GM19238 (cell line): ENCODE data around the gene PTK6.
A peak's percentile ranks its signal among the peaks of the same experiment; 100 is the strongest.

Source experiments
- DNase-seq: peaks from one replicate; pipeline ENCODE4 v3.0.0; 2011; ENCODE audit warnings: low spot score; ENCODE audit not compliant: insufficient read length

The PTK6 gene

DNA sequence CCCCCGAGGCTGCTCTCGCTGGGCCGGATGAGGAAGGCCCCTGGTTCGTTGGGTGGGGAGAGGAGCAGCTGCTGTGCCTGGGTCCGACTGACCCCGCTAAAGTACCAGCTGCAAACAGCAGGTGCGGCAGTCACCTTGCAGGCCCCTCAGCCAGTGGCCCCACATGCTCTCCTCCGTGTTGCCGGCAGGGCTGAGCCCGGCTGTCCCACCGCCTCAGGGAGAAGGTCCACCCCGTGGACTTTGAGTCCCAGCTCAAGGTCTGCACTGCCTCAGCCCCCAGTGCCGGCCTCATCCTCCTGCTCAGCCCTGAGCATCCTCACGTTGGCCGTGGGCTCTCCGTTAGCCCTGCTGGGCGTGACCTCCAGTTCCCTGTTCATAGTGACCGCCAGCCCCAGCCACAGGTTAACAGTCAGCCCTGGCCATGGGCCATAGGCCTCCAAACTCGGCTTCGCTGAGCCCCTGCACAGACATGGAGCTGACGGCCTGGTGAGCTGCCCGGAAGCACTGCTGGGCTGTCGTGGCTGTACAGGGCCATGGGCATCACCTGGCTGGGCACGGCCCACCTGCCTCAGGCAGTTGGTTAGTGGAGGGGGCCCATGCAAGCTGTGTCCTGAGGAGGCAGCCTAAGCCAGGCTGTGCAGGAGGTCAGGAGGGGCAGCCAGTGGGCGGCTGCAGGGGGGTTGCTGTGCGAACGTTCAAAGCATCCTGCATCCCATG, 7.2 kb upstream of the PTK6 start:
- DNase-seq = no peak

- no peak for DNase-seq
These were observed 6.6 kb upstream of the PTK6 start for GRCh38 chr20:63543733-63544132.

- DNase-seq = no peak
These were observed 6.0 kb upstream of the PTK6 start for GRCh38 chr20:63543131-63543530.

DNA sequence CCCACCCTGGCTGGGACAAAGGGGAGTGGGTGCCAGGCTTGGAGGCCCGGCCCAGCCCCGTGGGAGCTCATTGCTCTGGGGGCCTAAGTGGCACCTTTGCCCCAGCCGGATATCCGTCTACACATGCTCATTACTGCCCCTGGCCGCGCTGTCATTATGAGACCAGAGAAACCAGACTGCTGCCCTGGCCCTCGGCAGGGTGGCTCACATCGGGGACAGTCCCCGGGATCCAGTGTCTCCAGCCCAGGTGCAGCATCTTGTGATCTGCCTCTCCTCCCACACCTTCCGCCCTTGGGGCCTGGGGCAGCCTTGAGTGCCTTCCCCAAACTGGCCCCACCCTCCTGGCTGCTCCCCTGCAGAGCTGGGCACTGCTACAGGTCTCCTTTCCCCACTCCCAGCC, 5.5 kb upstream of the PTK6 start:
- DNase-seq = no peak

- no peak for DNase-seq
These were observed 4.9 kb upstream of the PTK6 start for GRCh38 chr20:63542031-63542559.

GRCh38 chr20:63541371-63541770, 4.2 kb upstream of the PTK6 start:
- DNase-seq = no peak

GRCh38 chr20:63540417-63541186, 3.4 kb upstream of the PTK6 start:
- DNase-seq = no peak

DNA sequence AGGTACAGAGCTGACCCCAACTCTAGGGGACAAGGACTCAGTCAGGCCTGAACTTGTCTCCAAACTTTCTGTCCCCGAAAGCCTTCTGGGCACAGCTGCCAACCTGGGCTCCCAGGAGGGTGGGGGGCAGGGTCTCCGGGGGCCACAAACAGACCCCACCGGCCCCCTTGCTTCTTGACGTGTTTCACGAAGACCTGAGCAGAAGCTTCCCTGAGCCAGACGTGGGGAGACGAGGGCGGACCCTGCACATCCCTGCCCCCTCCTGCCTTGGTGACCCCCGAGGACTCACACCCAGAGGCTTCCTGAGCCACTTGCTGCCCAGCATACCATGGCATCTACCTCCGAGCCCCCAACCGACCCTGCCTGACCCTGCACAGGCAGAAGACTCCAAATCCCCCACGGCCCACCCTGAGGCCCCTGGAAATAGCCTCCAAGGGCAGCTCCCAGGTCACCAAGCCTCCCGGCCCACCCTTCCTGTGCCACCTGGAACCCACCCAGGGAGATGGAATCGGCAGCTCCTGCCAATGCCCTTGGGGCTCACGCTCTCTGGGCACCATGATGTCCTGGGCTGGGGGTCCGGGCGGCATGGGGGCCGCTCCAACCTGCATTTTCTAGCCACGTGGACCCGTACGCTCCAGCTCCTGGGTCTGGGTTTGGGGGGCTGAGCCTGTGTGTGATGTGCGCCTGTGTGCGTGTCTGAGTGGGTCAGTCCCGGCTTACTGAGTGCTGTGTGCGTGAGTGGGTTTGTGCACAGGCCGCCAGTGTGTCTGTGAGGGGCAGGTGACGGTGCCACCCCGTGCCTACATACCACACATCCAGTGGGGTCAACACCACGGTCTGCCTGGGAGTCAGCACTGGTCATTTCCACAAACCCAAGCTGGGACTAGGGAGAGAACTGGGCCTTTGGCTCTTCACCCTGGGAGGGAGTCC, 2.5 kb upstream of the PTK6 start:
- DNase-seq = no peak

DNA sequence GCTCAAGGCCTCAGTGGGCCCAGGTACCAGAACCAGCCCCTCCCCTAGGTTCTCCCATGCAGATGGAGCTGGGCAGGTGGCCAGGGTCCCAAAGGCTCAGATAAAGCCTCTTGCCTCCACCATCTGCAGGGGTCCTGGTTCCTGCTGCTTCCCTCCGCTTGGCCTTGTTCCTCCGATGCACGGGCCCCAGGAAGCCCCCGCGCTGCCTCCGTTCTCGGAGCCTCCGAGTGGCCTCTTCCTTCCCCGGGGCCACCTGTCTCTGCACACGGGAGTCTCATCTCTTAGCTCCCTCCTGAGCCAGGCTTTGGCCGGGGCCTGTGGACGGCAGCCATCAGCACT, 1.9 kb upstream of the PTK6 start:
- no peak for DNase-seq

GRCh38 chr20:63538204-63539091, 1.3 kb upstream of the PTK6 start:
- no peak for DNase-seq

- DNase-seq = peak; percentile 100
These were observed 488 bp upstream of the PTK6 start for GRCh38 chr20:63537525-63538203.

DNA sequence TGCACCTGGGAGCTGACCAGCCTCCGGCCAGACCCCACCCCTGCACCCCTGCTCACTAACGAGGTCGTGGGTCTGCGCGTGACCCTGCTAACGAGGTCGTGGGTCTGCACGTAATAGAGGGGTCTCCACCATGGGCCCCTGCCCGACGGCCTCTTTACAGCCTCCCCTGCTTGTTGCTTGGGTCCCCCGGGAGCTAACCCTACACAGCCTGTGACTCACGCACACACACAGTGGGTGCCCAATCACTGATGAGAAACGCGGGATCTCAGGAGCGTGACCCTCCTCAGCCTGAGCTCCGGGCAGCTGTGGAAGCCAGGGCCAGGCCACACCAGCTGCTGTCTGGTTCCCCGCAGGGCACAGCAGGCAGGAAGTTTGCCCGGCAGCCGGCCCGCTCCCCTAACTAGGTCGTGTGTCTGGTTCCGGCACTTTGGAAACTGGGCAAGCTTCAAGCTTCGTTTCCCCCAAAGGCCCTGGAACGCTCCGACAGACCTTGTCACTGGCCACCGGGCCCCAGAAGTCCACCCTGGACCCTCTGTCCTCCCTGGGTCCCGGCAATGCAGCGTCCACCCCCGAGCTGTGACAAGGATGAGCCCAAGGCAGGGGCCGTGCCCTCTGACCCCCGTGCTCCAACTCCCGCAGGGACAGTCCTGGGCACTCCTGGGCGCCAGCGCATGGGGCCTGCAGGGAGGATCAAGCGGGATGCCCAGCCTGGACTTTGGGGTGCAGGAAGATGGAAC, 767 bp downstream of the PTK6 start:
- DNase-seq = no peak

DNA sequence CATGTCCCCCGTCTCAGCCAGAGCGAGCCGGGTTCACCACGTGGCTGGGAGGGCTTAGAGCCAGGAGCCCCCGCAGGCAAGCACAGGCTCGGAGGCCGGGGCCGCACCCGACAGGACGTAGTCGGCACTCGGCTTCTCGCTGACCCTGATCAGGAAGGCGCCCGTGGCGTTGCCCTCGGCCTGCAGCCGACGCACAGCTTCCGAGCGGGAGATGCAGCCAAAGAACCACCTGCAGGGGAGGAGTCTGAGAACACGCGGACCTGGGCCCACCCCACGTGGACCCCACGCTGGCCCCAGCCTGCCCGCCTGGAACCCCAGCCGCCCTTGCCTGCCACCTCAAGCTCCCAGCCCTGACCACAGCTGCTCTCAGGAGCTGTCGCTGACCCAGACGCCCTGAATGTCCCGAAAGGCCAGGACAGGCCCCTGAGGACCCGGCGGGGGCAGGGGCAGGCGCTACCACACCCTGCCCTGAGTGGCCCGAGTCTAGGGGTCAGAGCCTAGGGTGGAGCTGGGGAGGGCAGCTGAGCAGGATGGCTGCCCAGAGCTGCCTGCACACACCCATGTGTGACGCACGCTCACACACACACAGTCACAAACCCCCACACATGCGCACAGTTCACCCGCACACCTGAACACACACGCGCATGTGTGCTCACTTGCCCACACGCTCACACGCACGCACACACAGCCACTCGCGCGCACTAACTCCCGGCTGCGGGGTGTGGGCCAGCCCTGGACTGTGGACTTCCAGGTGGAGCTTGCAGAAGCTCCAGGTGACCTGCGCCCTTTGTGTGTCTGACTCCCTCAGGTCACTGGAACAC, 2.1 kb downstream of the PTK6 start:
- DNase-seq = no peak

- DNase-seq = no peak
These were observed 2.7 kb downstream of the PTK6 start for GRCh38 chr20:63534427-63534830.

- DNase-seq = no peak
These were observed 3.2 kb downstream of the PTK6 start for GRCh38 chr20:63533871-63534393.

- DNase-seq = no peak
These were observed 3.8 kb downstream of the PTK6 start for GRCh38 chr20:63533388-63533787.

DNA sequence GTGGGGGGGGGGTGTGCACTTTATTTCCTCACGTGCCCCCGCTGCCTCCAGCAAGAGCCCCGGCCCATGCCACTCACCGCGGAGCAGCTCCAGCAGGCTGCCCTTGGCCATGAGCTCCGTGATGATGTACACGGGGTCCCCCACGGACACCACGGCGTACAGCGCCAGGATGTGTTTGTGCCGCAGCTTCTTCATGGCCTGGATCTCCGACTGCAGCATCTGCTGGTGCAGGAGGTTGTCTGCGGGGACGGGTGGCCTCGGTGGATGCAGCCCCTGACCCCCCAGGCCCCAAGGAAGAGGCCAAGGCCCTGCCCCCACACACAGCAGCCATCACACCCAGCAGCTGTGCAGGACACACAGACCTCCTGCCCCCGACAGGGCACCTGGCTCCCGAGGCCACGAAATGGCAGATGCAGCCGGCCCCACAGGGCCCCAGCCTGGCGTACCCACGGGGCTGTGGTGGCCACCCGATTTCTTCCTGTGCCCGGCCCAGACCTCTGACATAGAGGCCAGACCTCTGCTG, 4.7 kb downstream of the PTK6 start:
- DNase-seq = no peak
